Activated B cell treated with CpG ODN at 0.5 μM for 24 hours (primary cell): ENCODE results near the gene NRCAM. TPM values are rescaled to one million over a fixed set of nuclear protein-coding genes. Genes with fewer than 3 reads are reported as not detected.

Experiments
- ATAC-seq: fragments of 200-7000 bp; cut with Tn5 transposase; one replicate; pipeline ENCODE4 v1.10.0; 2021; ENCODE audit warnings: low read depth, mild to moderate bottlenecking, moderate library complexity
- CTCF ChIA-PET: fragments of 350-600 bp; sonication (Branson Sonifier 250); formaldehyde crosslinking; loops from one replicate; lab custom pipeline; 2021; ENCODE audit warnings: antibody characterized with exemption; lab: Charles Lee
- POLR2A ChIA-PET: fragments of 350-600 bp; sonication (Branson Sonifier 250); formaldehyde crosslinking; loops from one replicate; lab custom pipeline; 2021; ENCODE audit warnings: antibody characterized with exemption; lab: Charles Lee
- DNase-seq: peaks from one replicate; pipeline ENCODE4 v3.0.0; 2022
- H3K27ac Mint-ChIP-seq: one replicate; pipeline ENCODE4 v1.8.0; 2020; ENCODE audit warnings: mixed read lengths
- H3K27me3 Mint-ChIP-seq: one replicate; pipeline ENCODE4 v1.8.0; 2021; ENCODE audit warnings: mixed read lengths
- H3K36me3 Mint-ChIP-seq: one replicate; pipeline ENCODE4 v1.8.0; 2021; ENCODE audit warnings: low read depth, mixed read lengths
- H3K4me1 Mint-ChIP-seq: one replicate; pipeline ENCODE4 v1.8.0; 2021; ENCODE audit warnings: mixed read lengths
- H3K4me3 Mint-ChIP-seq: one replicate; pipeline ENCODE4 v1.8.0; 2020; ENCODE audit warnings: mild to moderate bottlenecking, mixed read lengths
- H3K9me3 Mint-ChIP-seq: one replicate; pipeline ENCODE4 v1.8.0; 2020; ENCODE audit warnings: mixed read lengths
- intact Hi-C: fragments of 100-400 bp; cut with micrococcal nuclease; formaldehyde crosslinking; loops from one replicate; pipeline ENCODE4 v1.15.1; 2024
- total RNA-seq: library from RNA; stranded (reverse); gene quantifications from 2 replicates; pipeline ENCODE4 v1.2.3, GENCODE V29; 2022
- TF ChIP-seq, protein P1 (sequence below): fragments of 200-600 bp; IDR thresholded peaks from one replicate; pipeline ENCODE4 v1.8.0; 2022; ENCODE audit warnings: antibody characterized with exemption, mild to moderate bottlenecking

The NRCAM gene
- total RNA-seq, 1 donor from 2014 or later = 2.2 TPM

DNA sequence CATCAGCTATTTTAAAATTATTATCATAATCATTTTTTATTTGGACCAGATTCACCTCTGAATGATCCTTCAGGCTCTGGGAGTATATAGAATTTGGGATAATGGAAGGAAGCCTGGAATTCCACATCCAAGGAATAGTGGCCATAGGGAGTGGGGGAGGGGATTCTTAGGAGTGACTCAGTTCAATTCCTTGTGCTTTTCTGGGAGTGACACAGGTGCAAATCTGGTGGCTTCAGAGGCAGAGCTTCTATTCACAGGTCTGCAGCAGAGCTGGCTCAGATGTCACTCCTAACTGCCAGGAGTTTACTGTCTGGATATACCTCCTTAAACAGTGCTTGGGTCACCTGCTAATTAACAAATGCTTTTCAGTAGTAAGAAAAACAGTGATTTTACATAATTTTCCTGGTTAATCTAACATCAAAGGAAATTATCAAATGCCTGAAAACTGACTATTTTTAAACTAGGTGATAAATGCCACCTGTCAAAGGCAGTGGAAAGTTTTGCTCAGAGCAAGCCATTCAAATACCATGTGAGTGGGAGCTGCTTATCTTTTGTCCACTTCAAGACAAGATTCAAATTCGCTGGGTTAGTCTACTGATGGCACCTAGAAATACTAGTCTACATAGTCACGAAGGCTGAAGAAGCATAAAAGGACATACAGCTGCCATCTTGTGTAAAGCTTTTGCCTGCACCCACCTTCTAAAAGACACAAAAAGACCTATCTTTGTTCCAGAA is 219.4 kb downstream of the NRCAM start:
- ChIA-PET CTCF (no interaction called here), POLR2A (no interaction called here)
- Mint-ChIP-seq H3K27ac (no peak overlapping the region), H3K4me1 (no peaks in the 10 kb centered on the region), H3K27me3 (no peaks in the 10 kb centered on the region), H3K4me3 (no peak overlapping the region), H3K36me3 (no peaks in the 10 kb centered on the region), H3K9me3 (no peaks in the 10 kb centered on the region)
- TF ChIP-seq, protein P1, sequence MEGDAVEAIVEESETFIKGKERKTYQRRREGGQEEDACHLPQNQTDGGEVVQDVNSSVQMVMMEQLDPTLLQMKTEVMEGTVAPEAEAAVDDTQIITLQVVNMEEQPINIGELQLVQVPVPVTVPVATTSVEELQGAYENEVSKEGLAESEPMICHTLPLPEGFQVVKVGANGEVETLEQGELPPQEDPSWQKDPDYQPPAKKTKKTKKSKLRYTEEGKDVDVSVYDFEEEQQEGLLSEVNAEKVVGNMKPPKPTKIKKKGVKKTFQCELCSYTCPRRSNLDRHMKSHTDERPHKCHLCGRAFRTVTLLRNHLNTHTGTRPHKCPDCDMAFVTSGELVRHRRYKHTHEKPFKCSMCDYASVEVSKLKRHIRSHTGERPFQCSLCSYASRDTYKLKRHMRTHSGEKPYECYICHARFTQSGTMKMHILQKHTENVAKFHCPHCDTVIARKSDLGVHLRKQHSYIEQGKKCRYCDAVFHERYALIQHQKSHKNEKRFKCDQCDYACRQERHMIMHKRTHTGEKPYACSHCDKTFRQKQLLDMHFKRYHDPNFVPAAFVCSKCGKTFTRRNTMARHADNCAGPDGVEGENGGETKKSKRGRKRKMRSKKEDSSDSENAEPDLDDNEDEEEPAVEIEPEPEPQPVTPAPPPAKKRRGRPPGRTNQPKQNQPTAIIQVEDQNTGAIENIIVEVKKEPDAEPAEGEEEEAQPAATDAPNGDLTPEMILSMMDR = no peak
- ATAC-seq = no peak
- intact Hi-C loops = no loop called here
- DNase-seq = no peak

DNA sequence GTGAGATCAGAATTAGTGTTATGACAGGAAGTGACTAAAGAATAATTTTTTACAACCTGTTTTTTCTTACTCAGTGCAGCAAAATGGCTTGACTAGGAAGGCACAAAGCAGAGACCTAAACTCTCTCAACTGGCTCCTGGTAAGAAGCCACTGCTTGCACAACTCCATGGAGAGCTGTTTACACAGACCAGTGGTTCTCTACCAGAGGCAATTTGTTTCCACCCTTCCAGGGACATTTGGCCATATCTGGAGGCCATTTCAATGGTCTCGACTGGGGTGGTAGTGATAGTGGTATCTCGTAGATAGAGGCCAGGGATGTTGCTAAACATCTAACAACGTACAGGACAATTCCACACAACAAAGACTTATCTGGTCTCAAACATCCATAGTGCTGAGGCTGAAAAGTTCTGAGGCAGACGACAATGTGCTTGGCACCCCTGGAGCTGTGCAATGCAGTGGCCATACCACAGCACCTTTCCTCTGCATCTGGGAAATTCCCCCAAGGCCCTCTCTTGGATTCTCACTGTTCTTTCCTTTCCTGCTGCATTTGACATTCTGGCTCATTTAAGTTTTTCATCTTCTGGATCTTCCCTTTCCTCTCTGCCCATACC is 220.7 kb downstream of the NRCAM start:
- no peaks in the 10 kb centered on the region for H3K4me1 Mint-ChIP-seq
- TF ChIP-seq, protein P1 = no peak
- POLR2A ChIA-PET = no interaction called here
- CTCF ChIA-PET = no interaction called here
- DNase-seq (no peak), ATAC-seq (no peak)
- H3K36me3 Mint-ChIP-seq = no peaks in the 10 kb centered on the region
- H3K9me3 Mint-ChIP-seq = no peaks in the 10 kb centered on the region
- no peak overlapping the region for H3K4me3 Mint-ChIP-seq
- intact Hi-C loops = no loop called here
- H3K27ac Mint-ChIP-seq = no peak overlapping the region
- H3K27me3 Mint-ChIP-seq = no peaks in the 10 kb centered on the region

DNA sequence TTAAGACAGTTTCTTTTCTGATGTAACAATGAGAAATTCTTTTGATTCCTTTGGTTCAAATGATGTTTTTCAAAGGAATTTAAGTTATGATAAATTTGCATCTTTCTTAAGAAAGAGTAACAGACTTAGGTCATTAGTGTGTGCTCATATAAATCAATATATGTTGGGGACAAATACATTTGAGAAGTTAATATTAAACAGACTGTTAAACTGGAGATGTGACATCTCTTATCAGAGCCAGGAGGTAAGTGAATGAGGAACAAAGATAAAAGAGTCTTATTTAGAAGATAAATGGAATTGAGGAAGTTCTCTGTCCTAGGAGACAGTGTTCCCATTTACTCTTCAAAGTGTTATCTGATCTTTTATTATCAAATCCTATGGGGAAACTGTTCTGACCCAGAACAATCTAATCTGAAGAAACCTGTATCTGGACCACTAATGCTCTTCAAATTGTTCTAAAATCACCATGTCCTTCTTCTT is 221.2 kb downstream of the NRCAM start:
- CTCF ChIA-PET = no interaction called here
- Mint-ChIP-seq H3K27me3 (no peaks in the 10 kb centered on the region), H3K27ac (no peak overlapping the region), H3K4me3 (no peak overlapping the region), H3K36me3 (no peaks in the 10 kb centered on the region), H3K9me3 (no peaks in the 10 kb centered on the region), H3K4me1 (no peaks in the 10 kb centered on the region)
- TF ChIP-seq, protein P1 = no peak
- no peak for DNase-seq
- no peak for ATAC-seq
- POLR2A ChIA-PET = no interaction called here
- intact Hi-C loops = no loop called here

DNA sequence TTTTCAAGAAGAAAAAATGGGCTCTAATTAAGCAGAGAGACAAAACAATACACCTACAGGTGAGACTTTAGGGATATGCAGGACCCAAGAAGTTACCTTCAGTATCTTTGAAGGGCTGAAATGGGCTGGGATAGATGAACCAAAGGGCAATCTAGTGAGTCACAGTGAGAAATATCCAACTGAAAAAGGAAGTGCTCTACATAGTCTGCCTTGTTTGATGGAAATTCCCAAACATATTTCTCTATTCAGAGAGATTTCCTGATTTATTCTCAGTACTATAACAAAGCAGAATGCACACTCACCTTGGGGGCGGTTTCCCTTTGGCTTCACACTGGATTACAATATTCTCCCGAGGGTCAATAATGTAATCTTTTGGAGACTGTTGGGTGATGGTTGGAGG is 222.0 kb downstream of the NRCAM start:
- ATAC-seq (no peak), DNase-seq (no peak)
- intact Hi-C loops = no loop called here
- no peaks in the 10 kb centered on the region for H3K36me3 Mint-ChIP-seq
- no peaks in the 10 kb centered on the region for H3K4me1 Mint-ChIP-seq
- H3K4me3 Mint-ChIP-seq = no peak overlapping the region
- no peaks in the 10 kb centered on the region for H3K9me3 Mint-ChIP-seq
- no peaks in the 10 kb centered on the region for H3K27me3 Mint-ChIP-seq
- ChIA-PET POLR2A (no interaction called here), CTCF (no interaction called here)
- no peak overlapping the region for H3K27ac Mint-ChIP-seq
- TF ChIP-seq, protein P1 = no peak

DNA sequence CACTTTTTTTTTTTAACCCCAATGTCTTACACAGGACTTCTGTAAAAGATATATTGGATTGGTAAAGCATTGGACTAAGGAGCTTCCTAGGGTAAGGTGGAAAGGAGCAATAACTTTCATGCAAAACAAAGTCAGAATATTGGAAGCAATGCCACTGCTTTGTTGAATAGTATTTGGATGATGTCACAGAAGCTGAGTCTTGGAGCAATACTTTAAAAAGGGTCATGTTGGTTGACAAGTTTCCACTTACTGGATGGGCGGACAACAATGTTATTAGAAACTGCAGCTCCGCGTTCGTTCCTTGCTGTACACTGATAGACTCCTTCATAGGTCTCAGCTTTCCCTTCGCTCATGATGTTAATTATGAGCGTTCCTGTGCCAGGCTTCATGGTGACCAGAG is 224.2 kb downstream of the NRCAM start:
- H3K36me3 Mint-ChIP-seq = no peaks in the 10 kb centered on the region
- DNase-seq (no peak), ATAC-seq (no peak)
- H3K4me3 Mint-ChIP-seq = no peak overlapping the region
- H3K9me3 Mint-ChIP-seq = no peaks in the 10 kb centered on the region
- POLR2A ChIA-PET = no interaction called here
- H3K27me3 Mint-ChIP-seq = peaks cover 3% of the 10 kb centered on the region
- H3K4me1 Mint-ChIP-seq = no peaks in the 10 kb centered on the region
- H3K27ac Mint-ChIP-seq = no peak overlapping the region
- TF ChIP-seq, protein P1 = no peak
- CTCF ChIA-PET = no interaction called here
- intact Hi-C loops = no loop called here
